ENCODE results near the gene TKT. TPM values are rescaled to one million over a fixed set of nuclear protein-coding genes. Genes with fewer than 3 reads are reported as not detected.

TKT gene
- total RNA-seq, 1 experiment from 2014 or later = 634 TPM

DNA sequence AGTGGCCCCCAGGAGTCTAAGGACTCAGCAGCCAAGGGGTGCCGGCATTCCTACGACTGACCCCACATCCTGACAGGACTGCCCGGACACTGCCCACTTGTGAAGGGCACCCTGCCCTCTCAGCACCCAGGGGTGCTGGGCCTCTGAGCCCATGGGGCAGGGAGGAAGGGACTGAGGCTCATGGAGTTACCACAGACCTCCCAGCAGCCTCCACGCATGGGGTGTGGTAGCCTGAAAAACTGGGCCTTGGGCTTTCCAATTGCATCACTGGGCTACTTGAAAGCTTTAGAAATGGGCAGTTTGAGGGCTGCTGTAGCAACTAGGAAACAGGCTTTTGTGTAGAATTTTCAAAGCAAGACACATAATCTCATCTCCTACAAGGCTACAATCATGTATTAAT, 13.2 kb downstream of the TKT start:
- H3K36me3 ChIP-seq (ENCODE audit: control insufficient read depth in 1 of 2, insufficient read depth in 2 of 2, low read length in 2 of 2) = peaks cover 11 to 39% of the 10 kb centered on the region in 2 experiments
- BruUV-seq (replicated peaks) = no TSS peak
- H4K20me1 ChIP-seq (ENCODE audit: insufficient read depth) = peaks cover 11% of the 10 kb centered on the region; the same call in 1 of the 2 replicates

DNA sequence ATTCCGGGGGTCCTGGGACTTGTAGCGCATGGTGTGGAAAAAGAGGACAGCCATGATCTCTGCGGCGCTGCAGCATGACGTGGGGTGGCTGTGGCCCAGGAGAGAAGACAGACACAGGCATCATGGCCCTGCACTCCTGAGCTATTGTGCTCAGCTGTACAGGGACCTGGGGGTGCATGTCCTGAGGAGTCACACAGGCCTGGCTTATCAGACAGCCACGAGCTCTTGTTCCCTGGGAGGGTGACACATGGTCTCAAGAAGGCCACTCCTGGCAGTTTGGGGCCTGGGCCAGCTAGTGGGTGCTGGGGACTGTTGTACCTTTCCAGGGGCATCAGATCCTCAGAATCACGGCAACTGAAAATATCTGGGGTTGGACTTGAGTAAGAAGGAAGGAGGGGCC, 13.7 kb downstream of the TKT start:
- POLR2A ChIA-PET = no interaction called here
- no peaks in the 10 kb centered on the region for H3K9me3 ChIP-seq (ENCODE audit: control insufficient read depth in 1 of 2, insufficient read depth in 1 of 2, low read depth in 1 of 2, low read length in 2 of 2)
- H3K36me3 ChIP-seq (ENCODE audit: control insufficient read depth in 1 of 2, insufficient read depth in 2 of 2, low read length in 2 of 2) = peaks cover 11 to 43% of the 10 kb centered on the region in 2 experiments
- H3K9me2 ChIP-seq (ENCODE audit: insufficient read depth) = no peaks in the 10 kb centered on the region
- H4K20me1 ChIP-seq (ENCODE audit: insufficient read depth) = peaks cover 10% of the 10 kb centered on the region; the same call in 1 of the 2 replicates
- H3K27ac ChIP-seq (ENCODE audit: low read depth, low read length) = peak overlapping the region; percentile 82; the same call in 1 of the 2 replicates
- intact Hi-C loops (cut with micrococcal nuclease) = no loop called here
- H2AFZ ChIP-seq (ENCODE audit: low read depth, low read length, poor library complexity, severe bottlenecking) = no peak overlapping the region
- H3K79me2 ChIP-seq (ENCODE audit: insufficient read depth, low read length) = peaks cover 98% of the 10 kb centered on the region
- peaks cover 47 to 84% of the 10 kb centered on the region in 2 experiments for H3K4me1 ChIP-seq (ENCODE audit: control insufficient read depth in 1 of 2, insufficient read depth in 2 of 2, low read length in 2 of 2)
- TF ChIP-seq EZH2phosphoT487 (IDR thresholded peaks at IDR 0.05; ENCODE audit: borderline replicate concordance) (no peak), FOSL1 (IDR thresholded peaks at IDR 0.05; ENCODE audit: low read depth) (no peak), ZFX (IDR thresholded peaks at IDR 0.05) (no peak)
- no peak overlapping the region for H3K4me3 ChIP-seq (replicated peaks in 1 of 2; ENCODE audit: low read depth in 1 of 2, low read length in 2 of 2)
- CTCF ChIA-PET = no interaction called here
- no peak for DNase-seq (ENCODE audit: low read depth, low spot score)
- RAD21 ChIA-PET (ENCODE audit: low non-redundant PET in 1 of 2, low total read pairs in 2 of 2, uncharacterized antibody in 2 of 2, unreplicated experiment in 2 of 2) = no interaction called here
- no peak overlapping the region for H3K4me2 ChIP-seq (ENCODE audit: low read length)
- BruUV-seq (replicated peaks) = no TSS peak
- H3K9ac ChIP-seq (ENCODE audit: low read length) = no peak overlapping the region
- no peaks in the 10 kb centered on the region for H3K27me3 ChIP-seq (ENCODE audit: insufficient read depth, low read length)
- ATAC-seq = no peak

More for the DNA sequence above, 13.2 kb downstream of the TKT start:
- Histone ChIP-seq H3K27ac (ENCODE audit: low read depth, low read length) (peak overlapping the region; percentile 82; the same call in 1 of the 2 replicates), H3K9me2 (ENCODE audit: insufficient read depth) (no peaks in the 10 kb centered on the region), H2AFZ (ENCODE audit: low read depth, low read length, poor library complexity, severe bottlenecking) (no peak overlapping the region), H3K4me3 (replicated peaks in 1 of 2; ENCODE audit: low read depth in 1 of 2, low read length in 2 of 2) (no peak overlapping the region), H3K79me2 (ENCODE audit: insufficient read depth, low read length) (peaks cover 98% of the 10 kb centered on the region), H3K4me2 (ENCODE audit: low read length) (no peak overlapping the region), H3K9ac (ENCODE audit: low read length) (no peak overlapping the region), H3K4me1 (ENCODE audit: control insufficient read depth in 1 of 2, insufficient read depth in 2 of 2, low read length in 2 of 2) (peaks cover 43 to 84% of the 10 kb centered on the region in 2 experiments), H3K27me3 (ENCODE audit: insufficient read depth, low read length) (no peaks in the 10 kb centered on the region), H3K9me3 (ENCODE audit: control insufficient read depth in 1 of 2, insufficient read depth in 1 of 2, low read depth in 1 of 2, low read length in 2 of 2) (no peaks in the 10 kb centered on the region)
- POLR2A ChIA-PET = no interaction called here
- no peak for DNase-seq (ENCODE audit: low read depth, low spot score)
- 0 out of 2 replicates have a peak, but pooled peaks have one; percentile 4 for TF ChIP-seq ZFX (IDR thresholded peaks at IDR 0.05)
- TF ChIP-seq YY1 (IDR thresholded peaks at IDR 0.05; ENCODE audit: extremely low read depth, insufficient replicate concordance, low read depth, low read length) = no peak
- ATAC-seq = no peak
- CTCF ChIA-PET = no interaction called here
- RAD21 ChIA-PET (ENCODE audit: low non-redundant PET in 1 of 2, low total read pairs in 2 of 2, uncharacterized antibody in 2 of 2, unreplicated experiment in 2 of 2) = no interaction called here
- intact Hi-C loops (cut with micrococcal nuclease) = no loop called here

Measured in HCT116 (cell line).